ENCODE results near the gene PRR15.

- TF ChIP-seq CTCF (IDR thresholded peaks at IDR 0.05) (no peak), POLR2A (IDR thresholded peaks at IDR 0.05) (no peak)
These were observed 14.8 kb upstream of the PRR15 start for GRCh38 chr7:29548823-29549222.
